HG03039 (cell line): ENCODE measurements around the gene SIAH1.
"Not testable (repeated sequence)": the region's sequence is repeated elsewhere in the genome, so short reads cannot be mapped to it uniquely, and the experiment has no call there.

ENCODE experiments used
- ATAC-seq: cut with Tn5 transposase; IDR thresholded peaks from one replicate; pipeline ENCODE4 v1.9.1; 2021; ENCODE audit warnings: mild to moderate bottlenecking, moderate library complexity; ENCODE audit not compliant: unreplicated experiment

The SIAH1 gene

DNA sequence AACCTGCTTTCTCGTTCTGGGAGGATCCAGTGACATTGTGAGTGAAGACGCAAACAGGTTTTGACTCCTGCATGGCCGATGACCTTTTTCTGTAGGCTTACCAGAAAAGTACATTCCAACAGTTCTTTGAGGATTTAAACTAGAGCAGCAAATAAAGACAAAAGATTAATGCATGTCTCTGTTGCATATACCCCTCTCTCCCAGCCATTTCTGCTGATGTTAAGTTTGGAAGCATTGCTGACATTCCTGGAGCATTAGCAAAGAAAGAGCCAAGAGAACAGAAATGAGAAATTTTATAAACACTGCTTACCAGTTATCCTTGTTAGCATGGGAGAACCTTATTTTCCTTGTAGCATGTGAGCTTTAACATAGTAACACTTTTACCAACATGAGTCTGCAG is 49.3 kb downstream of the SIAH1 start:
- no peak for ATAC-seq

DNA sequence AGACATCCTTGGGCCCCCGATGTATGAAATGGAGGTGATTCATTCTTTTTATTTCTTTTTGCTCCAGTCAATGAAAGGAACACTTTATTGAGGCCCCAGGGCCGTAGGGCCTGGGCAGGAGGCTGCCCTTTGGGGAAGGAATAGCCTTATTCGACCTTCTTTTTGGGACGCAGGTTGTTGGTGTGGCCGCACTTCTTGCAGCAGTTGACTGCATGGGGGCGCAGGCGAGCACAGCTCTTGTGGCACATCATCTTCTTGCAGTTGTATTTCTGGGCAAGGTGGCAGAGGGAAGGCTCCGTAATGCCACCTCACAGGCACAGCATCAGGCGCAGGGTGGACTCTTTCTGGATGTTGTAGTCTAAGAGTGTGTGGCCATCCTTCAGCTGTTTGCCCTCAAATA is 50.9 kb downstream of the SIAH1 start:
- ATAC-seq = no peak

DNA sequence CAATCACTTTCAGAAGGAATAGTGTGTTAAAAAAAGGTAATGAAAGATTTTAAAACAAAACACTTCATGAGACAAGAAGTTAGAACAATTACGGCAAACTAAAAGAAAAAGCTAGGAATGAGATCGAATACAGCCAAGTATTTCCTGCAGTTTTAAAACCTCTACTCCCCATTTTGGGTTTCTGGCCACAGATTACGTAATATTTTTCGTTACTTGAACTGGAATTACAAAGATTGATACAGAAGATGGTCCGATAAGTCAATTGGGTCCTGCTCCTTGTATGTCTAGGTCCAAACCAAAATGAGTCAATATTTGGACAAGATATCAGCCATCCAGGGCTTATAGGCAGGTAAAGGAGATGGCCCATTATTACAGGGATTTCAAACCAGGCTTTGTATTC is 52.2 kb downstream of the SIAH1 start:
- no peak for ATAC-seq

DNA sequence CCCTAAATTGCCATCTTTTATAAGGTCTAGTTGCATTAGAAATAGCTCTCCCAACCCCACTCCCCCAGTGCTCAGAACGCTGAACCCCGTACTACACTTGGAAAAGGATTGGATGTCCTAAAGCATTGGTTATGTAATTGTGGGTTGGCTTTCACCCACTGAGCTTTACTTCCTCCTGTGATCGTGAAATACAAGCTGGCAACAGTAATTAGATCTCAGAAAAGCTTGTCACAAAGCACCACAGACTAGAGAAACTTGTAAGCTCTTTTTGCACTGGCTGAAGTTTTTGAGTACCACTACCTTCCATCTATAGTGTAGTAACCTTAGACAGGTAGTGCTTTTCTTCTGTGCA is 54.4 kb downstream of the SIAH1 start:
- ATAC-seq = no peak

DNA sequence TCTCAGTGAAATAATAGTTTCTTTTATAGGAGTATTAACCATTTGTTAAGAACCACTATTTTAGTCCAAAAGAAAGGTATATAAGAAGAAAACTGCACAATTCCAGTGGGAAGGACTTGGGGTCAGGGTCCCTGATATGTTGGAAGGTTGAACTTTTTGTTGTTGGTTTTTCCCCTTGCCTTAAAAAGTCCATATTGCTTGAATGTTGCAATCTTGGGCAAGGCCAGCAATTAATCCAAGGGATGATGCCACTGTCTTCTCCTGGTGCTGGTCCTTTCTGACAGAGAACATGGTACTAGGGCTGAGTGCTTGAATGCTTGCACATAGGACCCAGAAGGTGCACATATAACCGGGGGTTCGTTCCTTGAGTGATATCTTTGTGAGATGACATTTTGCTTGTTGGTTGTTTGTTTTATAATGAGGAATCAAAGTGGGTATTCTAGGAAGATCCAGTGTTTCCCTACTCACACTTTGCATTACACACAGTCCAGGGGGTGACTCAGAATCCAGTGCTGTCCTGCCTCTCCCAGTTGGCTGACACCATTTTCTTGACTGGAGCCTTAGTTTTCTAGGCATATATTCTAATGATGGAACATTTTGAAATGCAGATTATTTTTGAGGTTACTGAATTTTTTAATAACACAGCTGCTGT is 54.9 kb downstream of the SIAH1 start:
- ATAC-seq = no peak

DNA sequence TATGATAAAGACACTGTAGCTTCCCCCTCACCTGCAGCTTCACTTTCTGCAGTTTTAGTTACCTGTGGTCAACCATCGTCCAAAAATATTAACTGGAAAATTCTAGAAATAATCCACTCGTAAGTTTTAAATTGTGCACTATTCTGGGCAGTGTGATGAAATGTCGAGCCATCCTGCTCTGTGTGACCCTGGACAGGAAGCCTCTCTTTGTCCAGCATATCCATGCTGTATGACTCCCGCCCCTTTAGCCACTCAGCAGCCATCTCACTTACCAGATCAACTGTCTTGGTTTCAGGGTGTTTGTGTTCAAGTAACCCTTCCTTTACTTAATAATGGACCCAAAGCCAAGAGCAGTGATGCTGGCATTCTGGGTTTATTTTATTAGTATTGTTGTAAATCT is 56.1 kb downstream of the SIAH1 start:
- no peak for ATAC-seq

GRCh38 chr16:48326915-48327314 is 58.3 kb downstream of the SIAH1 start:
- ATAC-seq = no peak

DNA sequence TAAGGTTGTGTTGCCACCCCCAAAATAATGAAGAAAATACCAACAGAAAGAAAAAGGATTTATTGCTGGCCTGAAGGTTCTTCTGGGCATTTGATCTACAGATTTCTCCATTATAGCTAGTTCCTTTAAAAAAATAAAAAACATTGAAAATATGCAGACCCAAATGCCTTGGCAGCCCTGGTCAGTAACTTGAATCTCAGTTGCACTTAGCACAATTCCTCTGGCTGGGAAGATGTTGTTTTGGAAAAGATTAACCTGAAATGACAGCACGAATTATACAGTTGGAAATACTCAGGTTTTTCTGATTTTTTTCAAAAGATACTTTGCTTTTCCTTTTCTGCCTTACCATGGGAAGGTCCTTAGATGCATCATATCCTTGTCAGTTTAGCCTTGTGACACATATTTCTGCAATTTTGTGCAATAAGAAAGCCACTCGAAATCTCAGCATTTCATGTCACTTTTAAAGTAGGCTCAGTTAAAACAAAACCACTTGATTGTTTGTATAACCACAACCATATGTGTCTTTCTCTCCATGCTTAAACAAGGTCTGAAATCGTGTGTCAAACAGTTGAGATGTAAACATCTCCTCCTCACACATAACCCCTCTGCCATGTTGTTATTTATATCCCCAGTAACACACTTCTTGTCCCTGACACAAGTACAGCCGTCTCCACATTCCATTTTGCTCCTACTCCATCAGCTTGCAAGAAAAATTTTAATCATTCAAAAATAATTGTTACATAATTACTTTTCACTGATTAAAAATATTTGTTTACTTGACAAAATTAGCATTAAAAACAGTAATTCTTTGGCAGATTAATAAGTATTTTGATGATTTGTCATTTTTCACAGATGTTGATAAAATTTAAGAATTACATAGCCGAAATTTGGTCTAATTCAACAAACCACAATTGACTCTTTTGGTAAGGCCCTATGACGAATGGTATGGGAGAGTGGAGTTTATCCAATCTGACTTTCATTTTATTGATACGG is 61.1 kb downstream of the SIAH1 start:
- no peak for ATAC-seq

DNA sequence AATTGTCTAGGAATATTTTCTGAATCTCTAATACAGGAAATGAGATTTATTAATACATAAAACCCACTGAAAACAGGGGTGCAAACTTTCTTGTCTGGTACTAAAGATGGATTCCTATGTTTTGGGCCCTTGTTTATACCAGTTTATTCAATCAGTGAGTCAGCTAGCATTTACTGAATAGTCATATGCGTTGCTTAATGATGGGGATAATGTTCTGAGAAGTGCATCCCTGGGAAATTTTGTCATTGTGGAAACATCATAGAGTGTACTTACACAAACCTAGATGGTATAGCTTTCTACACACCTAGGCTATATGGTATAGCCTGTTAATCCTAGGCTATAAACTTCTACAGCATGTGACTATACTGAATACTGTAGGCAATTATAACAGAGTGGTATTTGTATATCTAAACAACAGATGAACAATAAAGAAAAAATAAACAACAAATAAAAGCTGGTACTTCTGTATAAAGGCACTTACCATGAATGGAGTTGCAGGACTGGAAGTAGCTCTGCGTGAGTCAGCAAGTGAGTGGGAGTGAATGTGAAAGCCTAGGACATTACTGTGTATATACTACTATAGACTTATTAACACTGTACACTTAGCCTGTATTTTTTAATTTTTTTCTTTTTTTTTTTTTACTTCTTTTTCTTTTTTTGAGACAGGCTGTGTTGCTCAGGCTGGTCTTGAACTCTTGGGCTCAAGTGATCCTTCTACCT is 63.7 kb downstream of the SIAH1 start:
- no peak for ATAC-seq

GRCh38 chr16:48318630-48319029 is 66.6 kb downstream of the SIAH1 start:
- no peak for ATAC-seq

DNA sequence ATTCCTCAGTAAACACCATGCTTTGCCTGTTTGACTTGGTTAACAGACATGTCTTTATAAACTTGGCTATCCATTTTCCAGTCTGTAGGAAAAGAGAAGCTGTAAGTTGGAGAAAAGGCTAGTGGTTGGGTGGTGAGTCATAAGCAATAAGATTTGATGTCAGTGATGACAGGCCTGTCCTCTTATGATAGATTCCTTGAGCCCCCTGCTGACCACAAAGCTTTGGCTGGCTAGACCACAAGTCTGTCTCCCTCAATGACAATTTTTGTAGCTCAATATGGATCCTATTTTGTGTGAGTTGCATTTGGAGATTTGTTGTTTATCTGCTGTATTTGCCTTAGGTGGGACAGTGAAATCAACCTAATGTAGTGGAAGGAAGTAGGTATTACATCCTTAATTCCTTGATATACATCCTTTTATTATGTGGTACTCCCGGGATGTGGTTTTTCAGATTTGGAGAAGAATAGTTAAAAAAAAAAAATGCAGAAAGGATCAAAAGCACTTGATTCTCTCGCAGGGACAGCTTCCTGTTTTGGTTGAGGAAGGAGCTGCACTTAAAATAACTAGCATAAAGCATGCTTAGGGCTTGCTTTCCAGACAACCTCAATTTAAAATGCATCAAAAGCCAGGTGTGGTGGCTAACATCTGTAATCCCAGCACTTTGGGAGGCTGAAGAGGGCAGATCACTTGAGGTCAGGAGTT is 67.4 kb downstream of the SIAH1 start:
- no peak for ATAC-seq

- no peak for ATAC-seq
These were observed 68.2 kb downstream of the SIAH1 start for GRCh38 chr16:48317026-48317425.

GRCh38 chr16:48313905-48314304 is 71.3 kb downstream of the SIAH1 start:
- not testable (repeated sequence) for ATAC-seq

DNA sequence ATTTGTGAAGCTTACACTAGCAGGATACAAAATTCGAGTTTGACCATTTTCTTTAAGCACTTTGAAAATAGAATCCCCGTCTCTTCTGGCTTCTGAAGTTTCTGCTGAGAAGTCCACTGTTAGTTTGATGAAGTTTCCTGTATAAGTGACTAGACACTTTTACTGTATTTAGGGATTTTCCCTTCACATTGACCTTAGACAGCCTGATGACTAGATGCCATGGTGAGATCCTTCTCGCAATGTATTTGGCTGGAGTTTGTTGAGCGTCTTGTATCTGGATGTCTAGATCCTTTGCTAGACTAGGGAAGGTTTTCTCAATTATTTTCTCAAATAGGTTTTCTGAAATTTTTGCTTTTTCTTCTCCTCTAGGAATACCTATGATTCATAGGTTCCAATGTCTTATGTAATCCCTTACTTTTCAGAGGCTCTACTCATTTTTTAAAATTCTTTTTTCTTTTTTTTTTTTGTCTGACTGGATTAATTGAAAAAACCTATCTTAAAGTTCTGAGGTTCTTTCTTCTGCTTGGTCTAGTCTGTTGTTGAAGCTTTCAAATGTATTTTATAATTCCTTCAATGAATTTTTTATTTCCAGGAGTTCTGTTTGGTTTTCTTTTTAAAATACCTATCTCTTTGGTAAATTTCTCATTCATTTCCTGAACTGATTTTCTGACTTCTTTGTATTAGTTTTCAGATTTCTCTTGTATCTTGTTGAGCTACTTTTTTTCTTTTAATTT is 74.1 kb downstream of the SIAH1 start:
- ATAC-seq = no peak
